Tibial nerve (tissue), 4 donors: ENCODE data around the gene POU3F3. TPM values are rescaled to one million over a fixed set of nuclear protein-coding genes. Genes with fewer than 3 reads are reported as not detected.
A peak's percentile ranks its signal among the peaks of the same experiment; 100 is the strongest.

ENCODE experiments used
- DNase-seq, 2 donors: peaks; one replicate each; pipeline ENCODE4 v3.0.0-alpha.2; 2019; ENCODE audit warnings: low spot score in 2 of 2
- H3K27ac ChIP-seq, 4 donors: fragments of 200-600 bp; sonication (generic) in 3 of 4; one replicate each; pipeline ENCODE4 v1.5.1; 2017 to 2019; ENCODE audit warnings: mild to moderate bottlenecking in 1 of 4
- H3K27me3 ChIP-seq, 2 donors: fragments of 200-600 bp; sonication (generic) in 1 of 2; one replicate each; pipeline versions ENCODE4 v1.5.1 to v1.6.0; 2017 to 2019
- H3K36me3 ChIP-seq, 3 donors: fragments of 200-600 bp; sonication (generic); one replicate each; pipeline ENCODE4 v1.5.1; 2018 to 2019
- H3K4me1 ChIP-seq, 4 donors: fragments of 200-600 bp; sonication (generic) in 3 of 4; one replicate each; pipeline ENCODE4 v1.5.1; 2017 to 2019
- H3K4me3 ChIP-seq, 4 donors: fragments of 200-600 bp; sonication (generic) in 3 of 4; one replicate each; pipeline ENCODE4 v1.5.1; 2017 to 2019; ENCODE audit warnings: mild to moderate bottlenecking in 1 of 4, moderate library complexity in 1 of 4
- H3K9me3 ChIP-seq, 4 donors: fragments of 200-600 bp; sonication (generic) in 3 of 4; one replicate each; pipeline ENCODE4 v1.5.1; 2017 to 2019
- EP300 ChIP-seq, 2 donors: sonication (generic); formaldehyde crosslinking; IDR thresholded peaks; one replicate each; pipeline ENCODE4 v1.6.1; 2017; ENCODE audit warnings: antibody characterized with exemption in 2 of 2, mild to moderate bottlenecking in 1 of 2
- POLR2A ChIP-seq, 2 donors: fragments of 450-650 bp; IDR thresholded peaks; one replicate each; pipeline ENCODE4 v1.6.1; 2017; ENCODE audit warnings: antibody characterized with exemption in 2 of 2, mild to moderate bottlenecking in 2 of 2, moderate library complexity in 2 of 2
- WGBS, 2 donors: methylation state at CpG; one replicate each; pipeline ENCODE4 v1.1.5; 2018; 5-methylcytosine and 5-hydroxymethylcytosine counted together
- total RNA-seq, 4 donors: library from RNA; depleted of rRNA; stranded (reverse); fragments of >200 nt; gene quantifications; one replicate each; pipeline ENCODE4 v1.1.0, GENCODE V29; 2016
- TF ChIP-seq, protein P1 (sequence below), 5 experiments: fragments of 200-600 bp in 3 of 5; fragments of 450-650 bp in 2 of 5; sonication (generic) in 3 of 5; IDR thresholded peaks; one replicate each; pipeline ENCODE4 v1.5.1; 2016 to 2019; ENCODE audit warnings: antibody characterized with exemption in 5 of 5, mild to moderate bottlenecking in 3 of 5, moderate library complexity in 2 of 5

POU3F3 gene
- total RNA-seq, 4 donors from 2014 or later: not detected

DNA sequence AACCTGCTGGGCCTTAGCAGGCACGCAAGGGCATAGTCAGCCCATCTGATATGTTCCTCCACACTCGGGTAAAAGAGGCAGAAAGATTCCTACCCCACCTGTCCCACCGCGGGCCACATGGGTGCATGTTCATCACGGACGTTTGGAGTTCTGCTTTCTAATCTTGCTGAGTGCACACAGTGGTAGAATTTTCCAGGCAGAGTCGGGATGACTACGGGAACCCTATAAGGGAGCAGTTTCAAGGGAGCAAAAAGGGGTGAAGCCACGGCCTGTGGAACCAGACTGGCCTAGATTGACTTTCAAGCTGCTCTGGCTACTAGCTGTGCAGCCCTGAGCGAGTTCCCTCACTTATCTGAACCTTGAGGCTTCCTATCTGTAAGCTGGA lies 36.8 kb downstream of the POU3F3 start:
- peaks cover 0 to 2% of the 10 kb centered on the region in 2 donors for H3K27me3 ChIP-seq
- TF ChIP-seq EP300 (IDR thresholded peaks at IDR 0.05): no peak
- TF ChIP-seq, protein P1, sequence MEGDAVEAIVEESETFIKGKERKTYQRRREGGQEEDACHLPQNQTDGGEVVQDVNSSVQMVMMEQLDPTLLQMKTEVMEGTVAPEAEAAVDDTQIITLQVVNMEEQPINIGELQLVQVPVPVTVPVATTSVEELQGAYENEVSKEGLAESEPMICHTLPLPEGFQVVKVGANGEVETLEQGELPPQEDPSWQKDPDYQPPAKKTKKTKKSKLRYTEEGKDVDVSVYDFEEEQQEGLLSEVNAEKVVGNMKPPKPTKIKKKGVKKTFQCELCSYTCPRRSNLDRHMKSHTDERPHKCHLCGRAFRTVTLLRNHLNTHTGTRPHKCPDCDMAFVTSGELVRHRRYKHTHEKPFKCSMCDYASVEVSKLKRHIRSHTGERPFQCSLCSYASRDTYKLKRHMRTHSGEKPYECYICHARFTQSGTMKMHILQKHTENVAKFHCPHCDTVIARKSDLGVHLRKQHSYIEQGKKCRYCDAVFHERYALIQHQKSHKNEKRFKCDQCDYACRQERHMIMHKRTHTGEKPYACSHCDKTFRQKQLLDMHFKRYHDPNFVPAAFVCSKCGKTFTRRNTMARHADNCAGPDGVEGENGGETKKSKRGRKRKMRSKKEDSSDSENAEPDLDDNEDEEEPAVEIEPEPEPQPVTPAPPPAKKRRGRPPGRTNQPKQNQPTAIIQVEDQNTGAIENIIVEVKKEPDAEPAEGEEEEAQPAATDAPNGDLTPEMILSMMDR (IDR thresholded peaks at IDR 0.05): no peak
- TF ChIP-seq POLR2A (IDR thresholded peaks at IDR 0.05): no peak
- no peak overlapping the region for H3K4me3 ChIP-seq
- peak overlapping the region in 1 of 4 donors; percentile 26 for H3K27ac ChIP-seq
- no peak for DNase-seq
- no peaks in the 10 kb centered on the region for H3K4me1 ChIP-seq
- 83 to 86% methylated on average over 10 of the region's 10 CpGs for WGBS, 2 donors
- no peaks in the 10 kb centered on the region for H3K9me3 ChIP-seq
- no peaks in the 10 kb centered on the region for H3K36me3 ChIP-seq

DNA sequence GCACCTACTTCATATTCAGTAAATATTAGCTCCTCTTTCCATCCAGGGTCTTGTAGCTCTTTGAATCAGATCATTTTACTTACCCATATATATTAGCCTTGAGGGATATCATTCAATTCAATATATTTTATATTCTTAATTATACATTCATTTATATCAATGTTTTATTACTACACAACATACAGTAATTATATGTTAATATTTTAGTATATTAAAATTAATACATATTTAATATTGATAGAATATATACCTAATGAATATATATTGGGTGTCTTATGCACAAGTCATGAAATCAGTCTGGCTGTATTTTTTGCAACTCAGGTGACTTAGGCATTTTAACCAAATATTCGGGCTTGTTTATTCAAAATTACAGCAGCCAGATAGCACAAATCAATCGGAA lies 37.2 kb downstream of the POU3F3 start:
- Histone ChIP-seq H3K4me3 (no peak overlapping the region), H3K4me1 (no peaks in the 10 kb centered on the region), H3K27me3 (no peaks in the 10 kb centered on the region), H3K9me3 (no peaks in the 10 kb centered on the region), H3K36me3 (no peaks in the 10 kb centered on the region), H3K27ac (no peak overlapping the region)
- DNase-seq: no peak
- TF ChIP-seq POLR2A (IDR thresholded peaks at IDR 0.05): no peak
- no peak for TF ChIP-seq EP300 (IDR thresholded peaks at IDR 0.05)
- TF ChIP-seq, protein P1 (IDR thresholded peaks at IDR 0.05): no peak
- 82 to 91% methylated on average over 2 of the region's 2 CpGs for WGBS, 2 donors

DNA sequence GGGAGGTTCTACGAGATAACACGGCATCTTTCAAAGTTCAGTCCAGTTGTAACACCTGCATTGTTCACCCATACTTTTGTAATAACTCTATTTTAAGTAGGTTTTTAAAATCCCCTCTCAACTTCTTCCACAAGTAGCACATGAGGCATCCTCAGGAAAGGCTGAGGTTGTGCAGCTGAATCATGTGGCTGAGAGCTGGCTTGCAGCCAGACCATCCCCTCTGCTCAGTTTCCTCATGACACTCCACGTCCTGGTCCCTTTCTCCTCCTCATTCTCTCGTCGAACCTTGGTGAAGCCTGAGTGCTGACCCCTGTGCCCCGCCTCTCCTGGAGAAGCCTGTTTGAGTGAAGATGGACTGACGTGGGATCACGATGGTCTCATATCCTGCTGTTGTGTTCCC lies 42.5 kb downstream of the POU3F3 start:
- Histone ChIP-seq H3K4me1 (no peaks in the 10 kb centered on the region), H3K9me3 (no peaks in the 10 kb centered on the region), H3K4me3 (no peak overlapping the region), H3K36me3 (no peaks in the 10 kb centered on the region), H3K27ac (no peak overlapping the region), H3K27me3 (no peaks in the 10 kb centered on the region)
- TF ChIP-seq EP300 (IDR thresholded peaks at IDR 0.05) (no peak), POLR2A (IDR thresholded peaks at IDR 0.05) (no peak)
- TF ChIP-seq, protein P1 (IDR thresholded peaks at IDR 0.05): no peak
- 55 to 56% methylated on average over 8 of the region's 8 CpGs for WGBS, 2 donors
- DNase-seq: no peak

DNA sequence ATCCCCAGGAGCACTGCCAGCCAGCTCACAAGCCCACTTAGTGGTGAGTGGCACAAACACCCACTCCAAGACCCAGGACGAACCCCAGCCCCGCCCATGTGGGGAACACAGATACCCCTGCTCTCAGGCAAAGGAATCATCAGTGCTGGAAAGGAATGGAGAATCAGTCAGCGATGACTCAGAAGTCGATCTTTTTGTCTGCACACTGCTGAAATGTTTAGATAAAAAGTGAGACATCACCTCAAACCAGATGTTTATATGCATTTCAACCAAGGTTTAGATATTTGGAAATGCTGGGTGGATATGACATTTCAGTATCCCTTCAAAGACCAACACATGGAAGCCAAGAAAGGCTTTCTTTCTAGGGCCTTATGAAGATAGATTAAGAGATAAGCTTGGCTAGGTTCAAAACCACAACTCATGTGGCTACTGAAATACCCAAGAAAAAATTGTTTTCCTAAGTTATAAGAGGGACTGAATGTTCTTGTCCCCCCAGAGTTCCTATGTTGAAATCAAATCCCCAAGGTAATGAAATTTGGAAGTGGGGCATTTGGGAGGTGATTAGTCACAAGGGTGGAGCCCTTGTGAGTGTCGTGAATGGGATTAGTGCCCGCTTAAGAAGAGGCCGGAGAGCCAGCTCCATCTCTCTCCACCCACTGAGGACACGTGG lies 43.7 kb downstream of the POU3F3 start:
- H3K36me3 ChIP-seq: no peaks in the 10 kb centered on the region

DNA sequence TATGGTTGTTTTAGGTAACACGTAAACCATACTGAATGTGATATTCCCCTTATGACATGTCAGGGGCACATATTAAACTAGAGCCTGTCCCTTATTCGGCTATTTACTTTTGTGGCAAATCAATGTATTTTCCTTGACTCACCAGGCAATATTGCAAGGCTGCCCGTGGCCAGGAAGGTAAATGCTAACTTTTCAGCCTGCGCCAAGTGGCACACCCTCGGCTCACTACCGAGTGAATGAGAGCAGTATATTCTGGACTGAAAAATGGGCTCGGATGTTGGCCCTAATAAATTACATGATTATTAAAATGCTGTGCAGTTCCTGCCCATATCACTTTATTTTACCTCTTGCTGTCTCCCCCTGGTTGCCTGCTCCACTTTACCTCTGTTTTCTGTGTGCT lies 46.7 kb downstream of the POU3F3 start:
- no peaks in the 10 kb centered on the region for H3K27me3 ChIP-seq
- DNase-seq: no peak
- no peaks in the 10 kb centered on the region for H3K36me3 ChIP-seq
- no peak overlapping the region for H3K27ac ChIP-seq
- 80 to 83% methylated on average over 7 of the region's 7 CpGs for WGBS, 2 donors
- no peaks in the 10 kb centered on the region for H3K9me3 ChIP-seq
- H3K4me3 ChIP-seq: no peak overlapping the region
- H3K4me1 ChIP-seq: no peaks in the 10 kb centered on the region
- no peak for TF ChIP-seq POLR2A (IDR thresholded peaks at IDR 0.05)
- no peak for TF ChIP-seq EP300 (IDR thresholded peaks at IDR 0.05)
- TF ChIP-seq, protein P1 (IDR thresholded peaks at IDR 0.05): no peak

More for the DNA sequence above, 43.7 kb downstream of the POU3F3 start:
- Histone ChIP-seq H3K27me3 (no peaks in the 10 kb centered on the region), H3K4me1 (no peaks in the 10 kb centered on the region), H3K27ac (no peak overlapping the region), H3K9me3 (no peaks in the 10 kb centered on the region), H3K4me3 (no peak overlapping the region)
- WGBS, 2 donors: 84 to 85% methylated on average over 8 of the region's 8 CpGs
- TF ChIP-seq POLR2A (IDR thresholded peaks at IDR 0.05): no peak
- TF ChIP-seq, protein P1 (IDR thresholded peaks at IDR 0.05): no peak
- no peak for TF ChIP-seq EP300 (IDR thresholded peaks at IDR 0.05)
- no peak for DNase-seq
